Upper lobe of left lung (tissue), 6 donors: ENCODE data around the gene STARD7. TPM values are rescaled to one million over a fixed set of nuclear protein-coding genes. Genes with fewer than 3 reads are reported as not detected.
A peak's percentile ranks its signal among the peaks of the same experiment; 100 is the strongest.
"Not testable (repeated sequence)": the region's sequence is repeated elsewhere in the genome, so short reads cannot be mapped to it uniquely, and the experiment has no call there.

Experiments used
- ATAC-seq, 2 donors: fragments of 200-7000 bp; cut with Tn5 transposase; one replicate each; pipeline ENCODE4 v1.9.1; 2022; ENCODE audit warnings: mild to moderate bottlenecking in 2 of 2, moderate library complexity in 2 of 2; ENCODE audit not compliant: low FRiP score in 2 of 2
- DNase-seq, 2 donors: peaks; one replicate each; pipeline ENCODE4 v3.0.0-alpha.2; 2019 to 2020
- H3K27ac ChIP-seq, 4 donors: fragments of 200-600 bp; sonication (generic); one replicate each; pipeline ENCODE4 v1.5.1; 2016 to 2019
- H3K27me3 ChIP-seq, 4 donors: fragments of 200-600 bp; sonication (generic); one replicate each; pipeline ENCODE4 v1.5.1; 2017 to 2019
- H3K36me3 ChIP-seq, 4 donors: fragments of 200-600 bp; sonication (generic); one replicate each; pipeline ENCODE4 v1.5.1; 2016 to 2019
- H3K4me1 ChIP-seq, 4 donors: fragments of 200-600 bp; sonication (generic); one replicate each; pipeline ENCODE4 v1.5.1; 2018 to 2019
- H3K4me3 ChIP-seq, 4 donors: fragments of 200-600 bp; sonication (generic); one replicate each; pipeline ENCODE4 v1.5.1; 2017 to 2019; ENCODE audit warnings: mild to moderate bottlenecking in 2 of 4, moderate library complexity in 1 of 4
- H3K9me3 ChIP-seq, 4 donors: fragments of 200-600 bp; sonication (generic); one replicate each; pipeline ENCODE4 v1.5.1; 2018 to 2019
- EP300 ChIP-seq, 4 donors: sonication (generic); formaldehyde crosslinking; IDR thresholded peaks; one replicate each; pipeline ENCODE4 v1.5.1; 2017; ENCODE audit warnings: antibody characterized with exemption in 4 of 4, control low read depth in 2 of 4
- POLR2A ChIP-seq, 4 donors: fragments of 450-650 bp; IDR thresholded peaks; one replicate each; pipeline ENCODE4 v1.5.1; 2016 to 2017; ENCODE audit warnings: antibody characterized with exemption in 4 of 4, mild to moderate bottlenecking in 2 of 4
- POLR2AphosphoS5 ChIP-seq, 2 donors: sonication (generic); formaldehyde crosslinking; IDR thresholded peaks; one replicate each; pipeline ENCODE4 v1.5.1; 2017; ENCODE audit warnings: antibody characterized with exemption in 2 of 2
- WGBS, 2 donors: methylation state at CpG; one replicate each; pipeline ENCODE4 v1.1.5; 2017 to 2018; 5-methylcytosine and 5-hydroxymethylcytosine counted together
- total RNA-seq, 6 donors: library from RNA; depleted of rRNA in 4 of 6; stranded (reverse); fragments of >200 nt in 4 of 6; gene quantifications; one replicate each; pipeline versions ENCODE4 v1.1.0 to v1.2.1, GENCODE V29; 2016 to 2021
- TF ChIP-seq, protein P1 (sequence below), 6 experiments: fragments of 450-650 bp in 4 of 6; fragments of 200-600 bp in 2 of 6; sonication (generic) in 2 of 6; IDR thresholded peaks; one replicate each; pipeline ENCODE4 v1.5.1; 2016 to 2019; ENCODE audit warnings: antibody characterized with exemption in 6 of 6
- donor health status: DM: no; HTN: no; CAD: no; lungs with moderate emphysema.
- donor health status: DM: no; HTN: yes; CAD: no; lungs with severe emphysema.

The STARD7 gene
- total RNA-seq, 6 donors from 2014 or later: 76.4 to 226 (median 166) TPM

- H3K36me3 ChIP-seq: no peaks in the 10 kb centered on the region
- no peak overlapping the region for H3K27ac ChIP-seq
- ATAC-seq: no peak
- H3K27me3 ChIP-seq: no peaks in the 10 kb centered on the region
- DNase-seq: no peak
- no peak overlapping the region for H3K4me3 ChIP-seq
- no peaks in the 10 kb centered on the region for H3K9me3 ChIP-seq
- no peak for TF ChIP-seq POLR2A (IDR thresholded peaks at IDR 0.05)
- H3K4me1 ChIP-seq: no peaks in the 10 kb centered on the region
- WGBS, 2 donors: 79 to 82% methylated on average over 4 of the region's 4 CpGs
Observed at GRCh38 chr2:96233880-96234316, 25.3 kb upstream of the STARD7 start.

- Histone ChIP-seq H3K27me3 (no peaks in the 10 kb centered on the region), H3K36me3 (no peaks in the 10 kb centered on the region), H3K4me3 (no peak overlapping the region), H3K9me3 (no peaks in the 10 kb centered on the region), H3K4me1 (no peaks in the 10 kb centered on the region), H3K27ac (no peak overlapping the region)
- no peak for ATAC-seq
- TF ChIP-seq POLR2A (IDR thresholded peaks at IDR 0.05) (no peak), POLR2AphosphoS5 (IDR thresholded peaks at IDR 0.05) (no peak), EP300 (IDR thresholded peaks at IDR 0.05) (no peak)
- TF ChIP-seq, protein P1, sequence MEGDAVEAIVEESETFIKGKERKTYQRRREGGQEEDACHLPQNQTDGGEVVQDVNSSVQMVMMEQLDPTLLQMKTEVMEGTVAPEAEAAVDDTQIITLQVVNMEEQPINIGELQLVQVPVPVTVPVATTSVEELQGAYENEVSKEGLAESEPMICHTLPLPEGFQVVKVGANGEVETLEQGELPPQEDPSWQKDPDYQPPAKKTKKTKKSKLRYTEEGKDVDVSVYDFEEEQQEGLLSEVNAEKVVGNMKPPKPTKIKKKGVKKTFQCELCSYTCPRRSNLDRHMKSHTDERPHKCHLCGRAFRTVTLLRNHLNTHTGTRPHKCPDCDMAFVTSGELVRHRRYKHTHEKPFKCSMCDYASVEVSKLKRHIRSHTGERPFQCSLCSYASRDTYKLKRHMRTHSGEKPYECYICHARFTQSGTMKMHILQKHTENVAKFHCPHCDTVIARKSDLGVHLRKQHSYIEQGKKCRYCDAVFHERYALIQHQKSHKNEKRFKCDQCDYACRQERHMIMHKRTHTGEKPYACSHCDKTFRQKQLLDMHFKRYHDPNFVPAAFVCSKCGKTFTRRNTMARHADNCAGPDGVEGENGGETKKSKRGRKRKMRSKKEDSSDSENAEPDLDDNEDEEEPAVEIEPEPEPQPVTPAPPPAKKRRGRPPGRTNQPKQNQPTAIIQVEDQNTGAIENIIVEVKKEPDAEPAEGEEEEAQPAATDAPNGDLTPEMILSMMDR (IDR thresholded peaks at IDR 0.05): no peak
- WGBS, 2 donors: 86 to 87% methylated on average over 6 of the region's 6 CpGs
- no peak for DNase-seq
Observed at GRCh38 chr2:96233436-96233835, 24.8 kb upstream of the STARD7 start.

GRCh38 chr2:96231316-96231715, 22.7 kb upstream of the STARD7 start:
- no peaks in the 10 kb centered on the region for H3K4me1 ChIP-seq
- ATAC-seq (no peak), DNase-seq (no peak)
- TF ChIP-seq EP300 (IDR thresholded peaks at IDR 0.05) (no peak), POLR2AphosphoS5 (IDR thresholded peaks at IDR 0.05) (no peak), POLR2A (IDR thresholded peaks at IDR 0.05) (no peak)
- TF ChIP-seq, protein P1 (IDR thresholded peaks at IDR 0.05): no peak
- no peak overlapping the region for H3K27ac ChIP-seq
- H3K9me3 ChIP-seq: no peaks in the 10 kb centered on the region
- H3K36me3 ChIP-seq: no peaks in the 10 kb centered on the region
- H3K27me3 ChIP-seq: no peaks in the 10 kb centered on the region
- no peak overlapping the region for H3K4me3 ChIP-seq
- WGBS, 2 donors: 100% methylated on average over 3 to 4 of the region's 4 CpGs

- H3K4me3 ChIP-seq: no peak overlapping the region
- 42 to 44% methylated on average over 3 of the region's 3 CpGs for WGBS, 2 donors
- TF ChIP-seq, protein P1 (IDR thresholded peaks at IDR 0.05): no peak
- no peak for TF ChIP-seq EP300 (IDR thresholded peaks at IDR 0.05)
- TF ChIP-seq POLR2A (IDR thresholded peaks at IDR 0.05): no peak
- no peak for TF ChIP-seq POLR2AphosphoS5 (IDR thresholded peaks at IDR 0.05)
- no peaks in the 10 kb centered on the region for H3K9me3 ChIP-seq
- peak overlapping the region in 2 of 4 donors; percentile 56 to 61 for H3K27ac ChIP-seq
- ATAC-seq (peak in 1 of 2 donors; percentile 57), DNase-seq (no peak)
- no peaks in the 10 kb centered on the region for H3K27me3 ChIP-seq
- no peaks in the 10 kb centered on the region for H3K36me3 ChIP-seq
- H3K4me1 ChIP-seq: peaks cover 0 to 6% (median 0%) of the 10 kb centered on the region in 4 donors
Observed at GRCh38 chr2:96225016-96225533, 16.4 kb upstream of the STARD7 start.

DNA sequence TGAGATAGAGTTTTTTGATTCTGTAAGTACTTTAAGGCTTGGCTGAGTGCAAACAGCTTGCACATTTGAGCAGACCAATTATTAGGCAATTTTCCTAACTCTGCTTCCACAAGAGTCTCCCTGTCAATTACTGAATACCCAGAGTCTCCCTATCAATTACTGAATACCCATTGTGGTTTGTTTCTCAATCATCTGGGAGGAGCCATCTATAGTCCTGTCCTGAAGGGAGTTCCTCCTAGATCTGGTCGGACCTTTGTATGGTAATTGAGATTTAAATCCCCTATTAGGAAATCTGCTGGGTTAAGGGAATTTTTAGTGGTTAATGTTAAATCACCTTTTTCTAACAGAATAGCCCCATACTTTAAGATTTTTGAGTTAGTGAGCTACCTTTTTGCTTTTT, 12.5 kb upstream of the STARD7 start:
- DNase-seq, H3K4me1 ChIP-seq, H3K4me3 ChIP-seq, H3K36me3 ChIP-seq, H3K9me3 ChIP-seq, H3K27me3 ChIP-seq, ATAC-seq, H3K27ac ChIP-seq: not testable (repeated sequence)
- 58 to 78% methylated on average over 1 of the region's 1 CpG for WGBS, 2 donors

DNA sequence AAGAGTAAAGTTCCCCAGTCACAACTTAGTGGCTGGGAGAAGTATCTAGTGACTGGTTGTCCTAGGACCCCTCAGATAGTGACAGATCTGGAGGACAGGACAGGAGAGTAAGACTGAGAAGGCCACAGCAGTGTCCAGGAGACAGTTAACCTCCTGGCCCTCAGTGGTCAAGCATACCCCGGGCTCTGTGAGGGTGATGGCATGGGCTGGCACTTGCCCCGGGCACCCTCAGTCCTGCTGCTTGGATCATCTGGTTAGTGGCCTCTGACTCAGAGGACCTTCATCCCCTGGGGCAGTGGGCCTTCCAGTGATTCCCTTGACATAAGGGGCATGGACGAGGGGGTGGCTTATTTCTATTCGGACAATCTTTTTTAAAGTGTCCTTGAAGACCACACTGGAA, 11.3 kb upstream of the STARD7 start:
- WGBS, 2 donors: 83 to 95% methylated on average over 3 to 4 of the region's 4 CpGs

More for the DNA sequence above, 11.3 kb upstream of the STARD7 start:
- not testable (repeated sequence) for H3K27ac ChIP-seq, ATAC-seq, H3K27me3 ChIP-seq, DNase-seq, H3K36me3 ChIP-seq, H3K4me3 ChIP-seq, H3K4me1 ChIP-seq, H3K9me3 ChIP-seq
